Umbilical cord (tissue), 2 donors: ENCODE results near the gene CDH23. TPM values are rescaled to one million over a fixed set of nuclear protein-coding genes. Genes with fewer than 3 reads are reported as not detected.

Source experiments
- DNase-seq: peaks from one replicate; pipeline ENCODE4 v3.0.0-alpha.2; 2015; ENCODE audit warnings: low spot score
- total RNA-seq: library from RNA; depleted of rRNA; stranded (reverse); fragments of >200 nt; gene quantifications from one replicate; pipeline ENCODE4 v1.2.3, GENCODE V29; 2014; ENCODE audit warnings: low replicate concordance; ENCODE audit not compliant: insufficient read depth

CDH23 gene
- total RNA-seq, 1 donor from 2014 or later: 7.0 TPM

DNA sequence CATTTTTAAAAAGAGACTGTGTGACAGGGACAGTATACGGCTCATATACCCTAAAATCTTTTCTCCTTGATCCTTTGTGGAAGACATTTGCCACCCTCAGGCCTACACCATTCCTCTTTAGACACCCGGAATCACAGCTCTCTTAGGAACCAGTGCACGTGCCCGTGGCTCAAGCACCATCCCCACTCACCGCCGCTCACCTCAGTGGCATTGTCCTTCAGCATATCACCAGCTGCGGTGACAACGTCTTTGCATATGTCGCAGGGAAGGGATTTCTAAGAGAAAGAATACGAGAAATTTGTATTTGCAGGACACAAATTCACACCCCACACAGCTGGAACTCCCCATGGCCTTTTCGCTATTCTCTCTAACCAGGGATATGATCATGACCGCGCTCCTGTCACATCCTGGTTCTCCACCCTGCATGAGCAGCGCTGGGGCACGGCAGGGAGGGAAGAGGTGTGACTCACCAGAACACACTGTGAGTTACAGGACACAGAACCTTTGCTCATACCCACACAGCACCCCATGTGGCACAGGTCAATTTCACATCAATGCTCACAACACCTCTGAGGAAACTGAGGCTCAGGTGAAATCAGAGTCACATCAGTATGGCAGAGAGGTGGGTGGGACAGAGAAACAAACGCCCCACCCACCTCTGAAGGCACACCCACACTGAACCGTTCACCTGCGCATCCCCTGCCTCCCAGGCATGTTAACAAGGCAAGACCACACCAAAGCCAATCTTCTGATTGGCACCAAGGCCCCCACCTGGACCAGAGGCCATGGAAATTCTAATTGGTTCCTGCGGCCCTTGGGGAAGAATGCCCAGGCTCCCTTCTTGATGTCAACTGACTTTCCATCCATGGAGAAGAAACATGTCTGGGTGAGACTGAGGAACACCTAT lies 435.2 kb downstream of the CDH23 start:
- no peak for DNase-seq

DNA sequence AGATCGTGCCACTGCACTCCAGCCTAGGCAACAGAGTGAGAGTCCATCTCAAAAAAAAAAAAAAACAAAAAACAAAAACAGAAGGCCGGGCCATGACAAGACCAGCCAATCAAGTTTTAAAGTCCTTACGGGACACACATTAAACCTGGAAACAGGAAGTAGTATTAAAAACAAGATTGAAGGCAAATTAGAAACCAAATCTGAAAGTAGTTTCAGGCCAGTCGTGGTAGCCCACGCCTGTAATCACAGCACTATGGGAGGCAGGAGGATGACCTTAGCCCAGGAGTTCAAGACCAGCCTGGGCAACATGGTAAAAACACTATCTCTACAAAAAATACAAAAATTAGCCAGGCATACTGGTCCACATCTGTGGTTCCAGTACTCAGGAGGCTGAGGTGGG lies 436.2 kb downstream of the CDH23 start:
- no peak for DNase-seq

DNA sequence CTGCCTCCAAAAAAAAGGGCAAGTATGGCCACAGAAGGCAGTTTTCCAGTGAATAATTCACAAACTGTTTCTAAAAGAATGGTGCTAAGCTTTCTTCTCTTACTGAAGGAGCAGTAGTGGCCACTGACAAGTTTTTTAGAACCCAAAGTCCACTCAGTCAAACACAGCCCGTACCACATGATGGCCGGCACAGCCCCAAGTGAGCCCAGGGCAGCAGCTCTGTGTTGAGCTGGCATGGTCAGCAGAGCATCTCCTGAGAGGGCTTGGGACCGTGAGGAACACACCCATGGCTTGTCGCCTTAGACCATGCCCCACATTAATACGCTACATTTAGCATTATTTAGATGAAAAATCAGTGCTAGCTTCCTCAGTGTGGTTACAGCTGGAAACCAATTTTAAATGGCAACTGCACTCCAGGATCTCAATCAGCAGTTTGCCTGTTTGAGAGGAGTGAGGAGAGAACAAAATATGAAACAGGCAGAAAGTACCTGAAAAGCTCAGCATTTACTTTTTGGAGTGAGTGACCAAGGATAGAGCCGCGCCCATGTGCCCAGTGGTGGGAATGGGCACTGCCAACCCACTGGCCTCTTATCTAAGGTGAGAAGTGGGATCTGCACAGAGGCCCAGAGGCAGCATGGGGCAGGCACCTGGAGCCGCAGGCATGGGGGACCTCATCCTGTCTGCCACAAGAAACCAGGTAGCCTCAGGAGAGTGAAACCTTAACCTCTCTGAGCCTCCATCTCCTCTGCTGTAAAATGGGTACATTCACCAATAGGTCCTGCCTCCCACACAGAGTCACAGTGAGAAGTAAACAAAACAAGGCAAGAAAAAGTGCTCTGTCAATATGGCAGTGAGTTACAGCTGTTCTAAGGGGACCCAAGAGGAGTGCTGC lies 437.0 kb downstream of the CDH23 start:
- DNase-seq: no peak

DNA sequence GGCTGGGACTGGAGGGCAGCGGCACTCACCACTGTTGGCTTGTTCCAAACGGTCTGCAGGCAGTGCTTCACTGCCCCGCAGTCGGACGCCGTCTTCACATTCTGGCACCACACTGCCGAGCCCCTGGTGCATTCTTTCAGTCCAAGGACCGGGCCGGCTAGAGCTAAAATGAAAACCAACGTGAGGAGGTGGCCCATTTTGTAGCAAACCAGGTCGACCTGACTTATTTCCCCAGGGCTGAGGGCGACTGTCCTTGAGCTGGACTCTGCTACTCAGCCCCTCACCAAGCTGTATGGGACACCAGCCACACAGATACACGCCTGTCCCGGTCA lies 437.6 kb downstream of the CDH23 start:
- DNase-seq: no peak

DNA sequence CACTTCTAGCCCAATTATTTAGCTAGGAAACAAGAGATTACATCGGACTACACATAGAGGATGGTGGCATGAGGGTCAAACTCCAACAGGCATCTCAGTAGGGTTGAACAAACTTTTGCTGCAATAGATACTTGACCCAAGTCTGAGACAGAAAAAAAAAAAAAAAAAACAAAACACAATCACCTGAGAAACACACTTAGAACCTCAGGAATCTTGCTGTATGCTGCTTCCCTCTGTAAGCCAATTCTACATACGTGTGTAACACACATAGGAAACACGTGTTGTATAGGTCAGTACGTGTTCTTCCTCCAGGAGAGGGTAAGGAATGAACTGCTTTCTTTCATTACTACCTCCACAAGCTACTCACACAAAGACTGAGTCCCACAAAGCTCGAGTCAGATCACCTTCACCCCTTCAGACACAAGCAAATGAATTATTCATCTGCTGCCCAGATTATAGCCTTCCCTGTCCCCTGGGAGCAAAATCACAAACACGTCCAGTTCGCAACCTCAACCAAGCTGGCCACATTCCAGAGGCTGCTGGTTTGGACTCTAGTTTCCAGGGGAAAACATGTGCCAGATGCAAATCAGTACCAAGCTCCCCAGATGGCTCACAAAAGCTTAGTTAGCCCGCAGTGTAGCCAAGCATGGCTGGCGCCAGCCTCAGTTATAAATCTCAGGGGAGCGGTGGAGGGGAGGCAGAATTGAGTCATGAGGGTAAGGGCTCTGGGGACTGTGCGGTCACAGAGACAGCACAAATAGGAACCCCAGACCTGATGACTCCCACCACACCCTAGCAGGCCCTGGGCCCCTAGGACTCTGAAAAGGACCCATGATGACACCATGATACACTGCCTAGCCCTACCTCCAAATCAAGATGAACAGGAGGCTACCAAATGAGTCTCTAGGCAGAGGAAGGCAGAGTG lies 439.2 kb downstream of the CDH23 start:
- DNase-seq: peak; percentile 52

DNA sequence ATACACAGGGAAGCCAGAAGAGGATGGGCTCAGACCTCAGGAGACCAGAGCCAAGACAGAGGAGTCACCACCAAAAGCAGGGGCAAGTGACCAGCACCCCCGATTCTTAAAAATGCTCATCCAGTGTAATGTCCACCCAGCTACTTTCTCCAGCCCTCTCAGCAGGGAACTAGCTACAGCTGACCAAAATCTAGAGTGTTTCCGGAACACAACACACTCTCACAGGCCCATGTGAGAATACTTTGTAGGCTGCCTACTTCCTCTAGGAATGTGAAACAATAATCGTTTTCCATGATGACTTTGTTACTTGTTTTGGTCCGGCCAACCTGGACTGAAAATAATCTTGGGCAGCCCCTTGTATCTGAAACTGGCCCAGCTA lies 439.9 kb downstream of the CDH23 start:
- no peak for DNase-seq

DNA sequence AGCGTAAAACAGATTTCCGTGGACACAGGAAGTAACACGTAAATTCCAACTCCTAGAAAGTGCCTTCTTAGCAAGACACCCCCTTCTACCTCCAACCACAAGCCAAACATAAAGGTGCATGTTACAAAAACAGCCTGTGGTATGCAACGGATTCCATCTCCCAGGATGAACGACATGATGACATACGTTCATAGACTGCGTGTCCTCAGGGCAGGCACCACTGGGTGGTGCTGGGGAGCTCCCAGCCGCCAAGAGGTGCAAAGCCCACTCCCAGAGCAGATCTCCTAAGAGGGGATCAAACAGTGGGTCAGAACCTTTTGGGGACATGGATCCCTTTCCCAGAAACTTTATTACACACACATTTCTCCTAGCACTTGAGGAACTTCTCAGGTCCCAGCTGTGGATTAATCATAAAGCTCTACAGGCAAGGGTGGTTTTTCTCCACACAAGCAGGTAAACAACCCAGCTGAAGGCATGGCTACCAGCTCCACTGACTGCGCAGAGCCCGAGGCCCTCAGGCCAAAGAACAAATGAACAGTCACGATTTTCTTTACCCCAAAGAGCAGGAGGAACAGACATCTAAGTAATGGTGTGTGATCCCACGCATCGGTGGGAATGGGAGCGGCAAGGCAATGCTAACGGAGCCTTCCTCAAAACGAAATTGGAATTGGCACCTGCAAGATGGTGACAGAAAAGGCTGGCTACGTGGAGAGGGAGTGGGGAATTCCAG lies 440.5 kb downstream of the CDH23 start:
- peak; percentile 46 for DNase-seq

DNA sequence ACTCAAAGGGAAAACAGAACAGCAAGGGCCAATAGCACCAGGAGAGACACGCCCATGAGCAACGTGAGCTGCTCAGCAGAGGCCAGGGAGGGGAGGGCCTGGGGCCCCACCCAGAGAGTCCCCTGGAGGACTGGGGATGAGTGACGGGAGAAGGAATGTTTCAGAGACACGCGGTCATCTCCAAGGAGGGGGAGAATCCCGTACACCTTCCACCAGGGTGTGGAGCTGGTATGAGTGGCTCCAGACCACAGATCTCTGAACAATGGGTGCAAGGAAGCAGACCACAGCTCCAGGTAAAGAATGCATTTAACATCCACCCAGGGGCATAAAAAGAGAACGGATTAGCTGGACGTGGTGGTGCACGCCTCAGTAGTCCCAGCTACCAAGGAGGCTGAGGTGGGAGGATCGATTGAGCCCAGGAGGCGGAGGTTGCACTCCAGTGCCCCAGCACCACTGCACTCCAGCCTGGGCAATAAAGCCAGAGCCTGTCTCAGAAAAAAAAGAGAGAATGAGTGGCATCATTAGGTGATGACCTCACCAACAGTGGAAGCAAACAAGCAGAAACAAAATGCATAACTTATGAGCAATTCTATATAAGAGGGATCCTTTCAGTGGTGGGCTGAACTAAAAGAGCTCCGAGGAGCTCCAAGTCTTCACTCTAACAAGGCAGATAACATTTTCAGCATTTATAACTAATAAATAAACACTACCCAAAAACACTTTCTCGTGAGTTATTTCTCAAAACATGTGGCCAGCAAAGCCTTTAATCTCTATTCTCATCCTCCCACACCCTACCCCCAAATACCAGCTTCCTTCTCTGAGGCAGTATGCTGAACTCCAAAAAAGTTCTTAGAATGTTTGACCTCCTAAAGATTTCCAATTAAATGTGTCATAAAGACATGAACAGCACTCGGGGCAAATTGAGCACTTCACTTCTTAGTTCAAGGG lies 441.8 kb downstream of the CDH23 start:
- peak; percentile 36 for DNase-seq

DNA sequence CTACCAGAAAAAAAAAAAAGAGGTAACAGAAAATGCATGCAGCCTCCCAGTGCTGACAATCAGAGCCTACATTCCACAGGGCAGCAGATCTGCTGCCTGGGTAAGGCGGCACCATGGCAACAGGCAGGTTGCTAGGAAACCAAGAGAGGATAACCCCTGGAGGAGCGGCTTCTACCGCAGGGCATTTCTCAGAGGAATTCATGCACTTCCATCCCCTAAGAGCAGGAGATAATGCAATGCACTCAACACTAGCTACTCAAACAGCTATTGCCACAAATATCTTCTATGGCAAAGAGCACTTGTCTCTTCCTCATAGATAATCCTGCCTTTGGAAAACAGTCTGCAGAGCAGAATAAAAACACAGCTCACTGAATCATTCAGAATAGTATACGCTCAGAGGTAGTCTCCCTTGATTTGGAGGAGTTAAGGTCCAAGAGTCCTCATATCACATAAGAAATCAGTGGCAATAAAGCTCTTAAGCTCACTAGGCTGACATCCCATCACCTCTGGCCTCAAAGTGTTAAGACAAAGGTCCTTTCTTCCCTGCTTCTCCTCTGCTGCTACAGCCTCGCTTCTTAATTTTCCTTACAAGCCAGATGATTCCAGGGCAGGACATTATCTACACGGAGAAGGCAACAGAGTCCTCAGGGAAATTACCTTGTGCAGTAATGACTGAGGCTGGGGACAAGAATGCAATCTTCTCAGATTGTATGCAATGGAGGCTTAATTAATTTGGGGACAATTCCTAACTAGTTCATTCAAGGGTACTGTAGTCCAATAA lies 443.6 kb downstream of the CDH23 start:
- peak; percentile 98 for DNase-seq

DNA sequence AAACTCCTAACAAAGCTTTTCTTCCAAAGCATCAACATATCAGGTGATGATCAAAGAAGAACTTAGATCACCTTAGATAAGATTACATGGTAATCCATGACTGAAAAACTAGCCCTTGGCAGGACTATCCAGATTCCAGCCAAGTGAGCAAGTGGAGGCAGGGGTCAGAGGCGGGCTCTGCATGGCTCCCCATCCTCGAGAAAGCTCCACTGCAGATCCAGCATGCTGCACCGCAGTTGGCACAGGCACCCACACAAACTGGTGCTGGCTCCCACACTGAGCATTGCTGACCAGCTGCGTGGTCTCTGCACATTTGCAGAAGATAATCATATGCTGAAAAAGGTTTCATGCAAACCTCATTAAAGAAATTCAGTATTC lies 444.2 kb downstream of the CDH23 start:
- DNase-seq: no peak

DNA sequence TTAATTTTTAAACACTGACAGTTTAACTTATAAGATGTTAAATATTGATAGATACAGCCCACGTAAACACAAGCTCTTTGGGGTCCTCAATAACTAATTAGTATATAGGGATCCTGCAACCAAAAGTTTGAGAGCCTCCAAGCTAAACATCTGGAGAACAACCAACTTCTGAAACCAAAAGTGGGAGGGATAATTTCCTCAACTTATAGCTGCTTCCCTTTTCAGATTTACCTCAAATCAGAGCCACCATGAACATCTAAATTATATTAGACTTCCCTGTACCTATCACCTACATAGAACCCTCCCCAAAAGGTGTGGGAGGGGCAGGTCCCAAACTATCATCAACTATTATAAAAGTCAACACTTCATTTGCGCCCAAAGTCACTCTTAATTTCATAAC lies 445.7 kb downstream of the CDH23 start:
- no peak for DNase-seq

DNA sequence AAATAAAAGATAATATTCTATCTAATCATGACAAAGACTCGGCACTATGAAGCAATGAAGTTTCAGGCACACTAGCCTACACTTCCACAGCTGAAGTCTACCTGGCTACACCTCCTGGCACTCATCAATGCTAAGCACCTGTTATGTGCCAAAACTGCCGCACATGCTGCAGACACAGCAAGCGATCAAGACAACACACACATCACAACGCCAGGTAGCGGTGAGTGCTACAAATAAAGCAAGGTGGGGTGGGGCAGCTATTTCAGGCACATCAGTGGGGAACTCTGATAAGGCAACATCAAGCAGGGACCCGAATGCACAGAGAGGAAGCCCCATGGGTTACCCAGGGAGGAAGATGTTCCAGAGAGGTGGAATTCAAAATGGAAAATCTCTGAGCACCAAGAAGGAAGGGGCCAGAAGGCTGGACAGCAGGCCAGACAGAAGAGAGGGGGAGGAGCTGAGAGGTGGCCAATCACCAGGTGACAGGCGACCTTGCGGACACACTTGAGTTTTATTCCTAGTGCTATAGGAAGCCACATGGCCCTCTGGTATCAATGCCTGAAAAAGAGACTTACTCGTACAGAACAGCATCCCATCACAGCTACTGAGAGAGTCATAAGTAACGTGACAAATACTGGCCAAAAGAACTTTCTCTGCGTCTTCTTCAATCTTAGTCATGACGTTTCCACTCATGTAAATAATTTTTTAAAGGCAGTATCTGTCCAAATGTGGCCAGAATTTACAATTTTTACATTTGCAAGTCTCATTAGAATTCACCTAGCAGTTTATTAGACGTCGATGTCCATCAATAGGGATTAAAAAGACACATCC lies 446.4 kb downstream of the CDH23 start:
- no peak for DNase-seq

DNA sequence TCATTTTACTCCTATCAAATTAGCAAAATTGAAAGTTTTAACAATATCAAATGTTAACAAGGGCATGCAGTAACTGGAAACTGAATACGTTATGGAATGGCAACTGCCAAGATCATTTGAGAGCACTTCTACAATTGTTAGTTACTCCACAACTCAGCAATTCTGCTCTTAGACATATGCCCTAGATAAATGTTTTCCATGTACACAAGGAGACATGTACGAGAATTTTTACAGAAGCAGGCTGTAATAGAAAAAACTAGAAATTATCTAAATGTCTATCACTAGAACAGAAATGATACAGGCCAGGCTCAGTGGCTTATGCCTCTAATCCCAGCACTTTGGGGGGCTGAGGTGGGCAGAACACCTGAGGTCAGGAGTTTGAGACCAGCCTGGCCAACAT lies 447.4 kb downstream of the CDH23 start:
- DNase-seq: no peak

DNA sequence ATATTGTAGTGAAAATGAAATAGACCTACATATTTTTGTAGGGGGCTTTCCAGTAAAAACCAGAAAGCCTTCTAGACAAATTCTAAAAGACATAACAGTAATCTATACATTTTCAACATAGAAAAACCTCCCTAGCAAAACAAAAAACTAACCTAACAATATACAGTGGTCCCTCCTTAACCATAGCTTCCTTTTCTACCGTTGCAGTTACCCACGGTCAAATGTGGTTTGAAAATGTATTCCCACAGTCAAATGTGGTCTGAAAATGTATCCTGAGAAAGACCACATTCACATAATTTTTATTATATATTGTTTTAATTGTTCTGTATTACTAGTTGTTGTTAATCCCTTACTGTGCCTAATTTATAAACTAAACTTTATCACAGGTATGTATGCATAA lies 448.0 kb downstream of the CDH23 start:
- DNase-seq: no peak

DNA sequence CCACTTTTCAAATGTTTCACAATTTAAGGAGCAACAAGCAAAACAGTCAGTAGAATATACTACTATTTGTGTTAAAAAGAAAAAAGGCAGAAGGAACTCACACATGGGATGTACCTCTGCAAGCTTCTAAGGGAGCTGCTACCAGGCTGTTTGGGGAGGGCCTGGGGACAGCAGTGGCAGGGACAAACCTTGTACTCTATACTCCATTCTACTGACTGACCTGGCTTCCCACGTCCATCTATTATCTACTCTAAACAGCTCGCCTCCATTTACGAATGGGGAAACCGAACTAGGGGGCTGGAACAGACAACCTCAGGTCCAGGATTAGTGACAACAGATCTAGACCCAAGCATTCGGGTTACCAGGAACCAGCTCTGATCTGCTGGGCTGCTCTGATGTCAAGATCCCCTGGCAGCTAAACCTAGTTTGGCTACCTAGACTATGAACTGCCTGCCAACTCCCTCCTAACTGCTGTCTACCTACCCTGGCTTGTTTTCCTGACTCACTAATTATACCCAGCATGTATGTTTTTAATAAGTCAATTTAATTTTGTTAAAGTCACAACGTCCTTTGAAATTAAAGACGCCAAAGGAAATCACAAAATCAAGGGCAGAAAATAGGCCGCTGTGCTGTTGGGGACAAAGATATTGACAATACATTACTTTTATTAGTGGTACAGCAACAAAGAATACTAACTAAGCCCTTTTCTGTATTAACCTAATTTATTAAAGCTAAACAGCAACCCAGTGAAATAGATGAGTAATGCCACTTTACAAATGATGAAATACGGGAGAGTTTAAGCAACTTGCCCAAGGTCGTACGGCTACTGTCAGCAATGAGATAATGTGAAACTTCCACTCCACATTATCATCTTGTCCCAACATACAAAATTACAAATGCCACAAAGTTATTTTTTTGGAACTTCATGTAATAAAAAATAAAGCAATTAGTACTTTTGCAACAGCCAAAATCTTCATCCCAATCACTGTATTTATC lies 449.0 kb downstream of the CDH23 start:
- no peak for DNase-seq

DNA sequence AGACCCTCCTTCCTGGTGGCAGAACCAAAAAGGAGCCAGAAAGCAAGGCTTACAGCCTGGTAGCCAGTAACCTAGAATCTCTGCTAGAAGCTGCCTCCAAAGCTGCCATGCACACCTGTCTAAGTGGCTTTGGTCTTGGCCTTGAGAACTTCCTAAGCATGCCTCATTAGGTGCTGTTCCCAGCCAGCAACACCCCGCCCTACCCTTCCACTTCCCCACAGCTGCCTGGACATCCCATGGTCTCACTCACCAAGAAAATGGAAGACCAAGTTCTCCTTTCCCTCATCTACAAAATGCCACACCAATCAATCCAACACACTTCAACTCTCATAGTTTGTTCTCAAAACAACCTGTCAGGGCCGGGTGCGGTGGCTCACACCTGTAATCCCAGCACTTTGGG lies 450.1 kb downstream of the CDH23 start:
- DNase-seq: no peak

DNA sequence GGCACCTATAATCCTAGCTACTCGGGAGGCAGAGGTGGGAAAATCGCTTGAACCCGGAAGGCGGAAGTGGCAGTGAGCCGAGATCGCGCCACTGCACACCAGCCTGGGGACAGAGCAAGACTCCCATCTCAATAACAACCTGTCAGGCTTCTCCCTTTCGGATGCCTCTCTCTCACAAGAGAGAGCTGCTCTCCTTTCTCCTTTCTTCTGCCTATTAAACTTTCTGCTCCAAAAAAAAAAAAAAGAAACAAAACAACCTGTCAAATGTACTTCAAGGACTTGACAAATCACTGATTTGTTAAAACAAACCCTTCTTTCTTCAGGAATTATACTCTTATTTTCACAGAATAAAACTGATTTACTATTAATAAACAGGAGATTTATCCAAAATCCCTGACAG lies 450.7 kb downstream of the CDH23 start:
- no peak for DNase-seq
